Muscle of back (tissue), 13 donors: ENCODE data around the gene ANKRD13C. TPM values are rescaled to one million over a fixed set of nuclear protein-coding genes. Genes with fewer than 3 reads are reported as not detected.
"Not testable (repeated sequence)": the region's sequence is repeated elsewhere in the genome, so short reads cannot be mapped to it uniquely, and the experiment has no call there.

Experiments used
- DNase-seq, 3 donors: peaks; one replicate each; pipeline versions ENCODE4 v3.0.0 to v3.0.0-alpha.2; 2013
- long read RNA-seq, 9 donors: transcript quantifications; one replicate each; lab custom pipeline, GENCODE V29; 2026
- polyA plus RNA-seq, 10 donors: library from polyadenylated mRNA; unstranded; fragments of 120-200 nt; gene quantifications; one replicate each; pipeline ENCODE4 v1.2.1, GENCODE V29; 2013; ENCODE audit not compliant: insufficient read length in 10 of 10

Gene ANKRD13C
- 10 to 100 TPM; 15.4 to 22.3 (median 19.0) TPM for polyA plus RNA-seq
- long read RNA-seq, donor 1, full-length matches to known transcripts, result 2 of 2 reads
- long read RNA-seq, donor 1, partial matches to known transcripts, result 0 of 2 reads
- long read RNA-seq, donor 1, other reads (novel, unspliced or antisense), result 0 of 2 reads
- long read RNA-seq, donor 2, full-length matches to known transcripts, result 5 of 5 reads
- long read RNA-seq, donor 2, partial matches to known transcripts, result 0 of 5 reads
- long read RNA-seq, donor 2, other reads (novel, unspliced or antisense), result 0 of 5 reads
- long read RNA-seq, donor 3, result 0 reads
- long read RNA-seq, donor 4, full-length matches to known transcripts, result 1 of 1 reads
- long read RNA-seq, donor 4, partial matches to known transcripts, result 0 of 1 reads
- long read RNA-seq, donor 4, other reads (novel, unspliced or antisense), result 0 of 1 reads
- long read RNA-seq, donor 5, full-length matches to known transcripts, result 2 of 2 reads
- long read RNA-seq, donor 5, partial matches to known transcripts, result 0 of 2 reads
- long read RNA-seq, donor 5, other reads (novel, unspliced or antisense), result 0 of 2 reads
- long read RNA-seq, donor 6, full-length matches to known transcripts, result 2 of 2 reads
- long read RNA-seq, donor 6, partial matches to known transcripts, result 0 of 2 reads
- long read RNA-seq, donor 6, other reads (novel, unspliced or antisense), result 0 of 2 reads
- long read RNA-seq, donor 7, full-length matches to known transcripts, result 4 of 10 reads
- long read RNA-seq, donor 7, partial matches to known transcripts, result 6 of 10 reads
- long read RNA-seq, donor 7, other reads (novel, unspliced or antisense), result 0 of 10 reads
- long read RNA-seq, donor 8, full-length matches to known transcripts, result 3 of 3 reads
- long read RNA-seq, donor 8, partial matches to known transcripts, result 0 of 3 reads
- long read RNA-seq, donor 8, other reads (novel, unspliced or antisense), result 0 of 3 reads
- long read RNA-seq, donor 9, result 0 reads

GRCh38 chr1:70354332-70355110 is at the start of gene ANKRD13C:
TSS of gene ANKRD13C (minus strand) at chr1:70354722. CDS start at chr1:70354408, 314 bp downstream.
- peak; percentile 96 to 98 (median 97) for DNase-seq

- no peak for DNase-seq
Observed at GRCh38 chr1:70403759-70404158, 49.2 kb upstream of the ANKRD13C start.

- DNase-seq, result no peak
Observed at GRCh38 chr1:70401974-70402373, 47.5 kb upstream of the ANKRD13C start.

- DNase-seq, result no peak
Observed at GRCh38 chr1:70400335-70400734, 45.8 kb upstream of the ANKRD13C start.

- DNase-seq, result no peak
Observed at GRCh38 chr1:70397013-70397412, 42.5 kb upstream of the ANKRD13C start.

- no peak for DNase-seq
Observed at GRCh38 chr1:70396607-70397006, 42.1 kb upstream of the ANKRD13C start.

- no peak for DNase-seq
Observed at GRCh38 chr1:70392626-70393025, 38.1 kb upstream of the ANKRD13C start.

GRCh38 chr1:70387507-70387906 is 33.0 kb upstream of the ANKRD13C start:
- DNase-seq, result no peak

GRCh38 chr1:70386121-70386520 is 31.6 kb upstream of the ANKRD13C start:
- no peak for DNase-seq

GRCh38 chr1:70385477-70385876 is 31.0 kb upstream of the ANKRD13C start:
- no peak for DNase-seq

GRCh38 chr1:70384542-70384941 is 30.0 kb upstream of the ANKRD13C start:
- DNase-seq, result no peak

GRCh38 chr1:70383483-70383882 is 29.0 kb upstream of the ANKRD13C start:
- DNase-seq, result no peak

- DNase-seq, result no peak
Observed at GRCh38 chr1:70382682-70383081, 28.2 kb upstream of the ANKRD13C start.

- no peak for DNase-seq
Observed at GRCh38 chr1:70376196-70376595, 21.7 kb upstream of the ANKRD13C start.

- not testable (repeated sequence) for DNase-seq
Observed at GRCh38 chr1:70373580-70373979, 19.1 kb upstream of the ANKRD13C start.

GRCh38 chr1:70372426-70372825 is 17.9 kb upstream of the ANKRD13C start:
- DNase-seq, result no peak

GRCh38 chr1:70371586-70371985 is 17.1 kb upstream of the ANKRD13C start:
- DNase-seq, result not testable (repeated sequence)

GRCh38 chr1:70367397-70367796 is 12.9 kb upstream of the ANKRD13C start:
- DNase-seq, result not testable (repeated sequence)

- not testable (repeated sequence) for DNase-seq
Observed at GRCh38 chr1:70366997-70367396, 12.5 kb upstream of the ANKRD13C start.

GRCh38 chr1:70366425-70366952 is 12.0 kb upstream of the ANKRD13C start:
- DNase-seq, result not testable (repeated sequence)

GRCh38 chr1:70364439-70364838 is 9.9 kb upstream of the ANKRD13C start:
- no peak for DNase-seq
